GM23338 (cell line): ENCODE measurements around the gene PCDHGA9. TPM values are rescaled to one million over a fixed set of nuclear protein-coding genes. Genes with fewer than 3 reads are reported as not detected.

Experiments used
- ATAC-seq: fragments of 200-7000 bp; cut with Tn5 transposase; 3 replicates; pipeline ENCODE4 v1.9.1; 2020
- DNase-seq: peaks from one replicate; pipeline ENCODE4 v3.0.0-alpha.2; 2015; ENCODE audit warnings: low spot score
- H2AFZ ChIP-seq: fragments of 200-600 bp; sonication (generic); 2 replicates; pipeline ENCODE4 v1.8.0; 2016; ENCODE audit warnings: antibody characterized with exemption, mild to moderate bottlenecking, moderate library complexity
- H3F3A ChIP-seq: fragments of 200-600 bp; sonication (generic); replicated peaks from 2 replicates; pipeline ENCODE4 v1.8.0; 2017; ENCODE audit warnings: antibody characterized with exemption, mixed run types, low read depth
- H3K27ac ChIP-seq: fragments of 200-600 bp; sonication (generic); 2 replicates; pipeline ENCODE4 v1.6.1; 2016; ENCODE audit warnings: low read depth
- H3K27me3 ChIP-seq: fragments of 200-600 bp; sonication (generic); 2 replicates; pipeline ENCODE4 v1.8.0; 2016; ENCODE audit warnings: mild to moderate bottlenecking, mixed run types, moderate library complexity; ENCODE audit not compliant: insufficient read depth
- H3K36me3 ChIP-seq: fragments of 200-600 bp; sonication (generic); 2 replicates; pipeline ENCODE4 v1.8.0; 2016; ENCODE audit warnings: mild to moderate bottlenecking; ENCODE audit not compliant: insufficient read depth
- H3K4me1 ChIP-seq: fragments of 200-600 bp; sonication (generic); 2 replicates; pipeline ENCODE4 v1.8.0; 2016; ENCODE audit warnings: mild to moderate bottlenecking, moderate library complexity; ENCODE audit not compliant: insufficient read depth
- H3K4me2 ChIP-seq: fragments of 200-600 bp; sonication (generic); 2 replicates; pipeline ENCODE4 v1.7.1; 2017; ENCODE audit warnings: mixed run types
- H3K4me3 ChIP-seq: fragments of 200-600 bp; sonication (generic); 2 replicates; pipeline ENCODE4 v1.6.1; 2016; ENCODE audit warnings: mixed run types
- H3K79me2 ChIP-seq: fragments of 200-600 bp; sonication (generic); replicated peaks from 2 replicates; pipeline ENCODE4 v1.8.0; 2017; ENCODE audit warnings: mild to moderate bottlenecking; ENCODE audit not compliant: insufficient read depth
- H3K9me2 ChIP-seq: fragments of 200-600 bp; sonication (generic); 2 replicates; pipeline ENCODE4 v1.8.0; 2017; ENCODE audit not compliant: insufficient read depth
- H4K20me1 ChIP-seq: fragments of 200-600 bp; sonication (generic); replicated peaks from 2 replicates; pipeline ENCODE4 v1.8.0; 2017; ENCODE audit warnings: mild to moderate bottlenecking; ENCODE audit not compliant: insufficient read depth
- H3K27ac Mint-ChIP-seq: 2 replicates; pipeline ENCODE4 v1.8.0; 2020; ENCODE audit warnings: inconsistent platforms, mild to moderate bottlenecking, moderate library complexity, mixed read lengths
- H3K27me3 Mint-ChIP-seq: 3 replicates; pipeline ENCODE4 v1.8.0; 2022; ENCODE audit warnings: low read depth, mild to moderate bottlenecking, moderate library complexity, mixed read lengths, inconsistent platforms; ENCODE audit not compliant: insufficient read depth, poor library complexity
- H3K36me3 Mint-ChIP-seq: 3 replicates; pipeline ENCODE4 v1.8.0; 2021; ENCODE audit warnings: low read depth, mild to moderate bottlenecking, inconsistent platforms, moderate library complexity, mixed read lengths
- H3K4me1 Mint-ChIP-seq: 3 replicates; pipeline ENCODE4 v1.8.0; 2020; ENCODE audit warnings: mild to moderate bottlenecking, inconsistent platforms, mixed read lengths
- H3K4me3 Mint-ChIP-seq: 3 replicates; pipeline ENCODE4 v1.8.0; 2021; ENCODE audit warnings: moderate library complexity, mild to moderate bottlenecking, inconsistent platforms, mixed read lengths
- H3K9me3 Mint-ChIP-seq: 3 replicates; pipeline ENCODE4 v1.8.0; 2020; ENCODE audit warnings: moderate library complexity, mild to moderate bottlenecking, inconsistent platforms, mixed read lengths
- CREB1 ChIP-seq: fragments of 250-450 bp; sonication (Bioruptor Pico); IDR thresholded peaks from 2 replicates; pipeline ENCODE4 v1.5.0; 2020; ENCODE audit warnings: low read depth, mild to moderate bottlenecking, moderate library complexity
- EZH2 ChIP-seq: fragments of 200-600 bp; sonication (generic); IDR thresholded peaks from one replicate; pipeline ENCODE4 v1.8.0; 2017; ENCODE audit warnings: antibody characterized with exemption, mild to moderate bottlenecking, low read depth; ENCODE audit not compliant: unreplicated experiment
- EZH2phosphoT487 ChIP-seq: fragments of 200-600 bp; sonication (generic); IDR thresholded peaks from one replicate; pipeline ENCODE4 v1.8.1; 2018; ENCODE audit warnings: antibody characterized with exemption; ENCODE audit not compliant: unreplicated experiment
- JUNB ChIP-seq: IDR thresholded peaks from one replicate; pipeline ENCODE4 v1.6.1; 2016; ENCODE audit warnings: antibody characterized with exemption; ENCODE audit not compliant: unreplicated experiment
- NANOG ChIP-seq: IDR thresholded peaks from 2 replicates; pipeline ENCODE4 v1.6.1; 2016; ENCODE audit warnings: antibody characterized with exemption, borderline replicate concordance
- POLR2AphosphoS5 ChIP-seq: IDR thresholded peaks from 2 replicates; pipeline ENCODE4 v1.6.1; 2016; ENCODE audit warnings: antibody characterized with exemption, low read depth
- STAT1 ChIP-seq: IDR thresholded peaks from one replicate; pipeline ENCODE4 v1.6.1; 2016; ENCODE audit warnings: antibody characterized with exemption; ENCODE audit not compliant: unreplicated experiment
- ZNF114 ChIP-seq: fragments of 250-450 bp; sonication (Bioruptor Pico); IDR thresholded peaks from 2 replicates; pipeline ENCODE4 v1.5.0; 2020; ENCODE audit warnings: mild to moderate bottlenecking, moderate library complexity
- ZNF331 ChIP-seq: fragments of 250-450 bp; sonication (Bioruptor Pico); IDR thresholded peaks from 2 replicates; pipeline ENCODE4 v1.5.0; 2020; ENCODE audit warnings: low read depth, mild to moderate bottlenecking, moderate library complexity
- polyA plus RNA-seq: library from polyadenylated mRNA; unstranded; fragments of >200 nt; fragmentation: Nextera tagmentation; extraction: Ambion mirVana; gene quantifications from 2 replicates; pipeline ENCODE4 v1.2.1, GENCODE V29; 2016
- total RNA-seq: library from RNA; depleted of rRNA; stranded (reverse); fragments of >200 nt; shearing (Covaris generic); gene quantifications from 2 replicates; pipeline ENCODE4 v1.2.3, GENCODE V29; 2014
- TF ChIP-seq, protein P1 (sequence below): fragments of 250-450 bp; sonication (Bioruptor Pico); IDR thresholded peaks from 2 replicates; pipeline ENCODE4 v1.5.0; 2020; ENCODE audit warnings: mild to moderate bottlenecking, moderate library complexity
- TF ChIP-seq, protein P2 (sequence below), 2 experiments: fragments of 200-600 bp in 1 of 2; sonication (generic) in 1 of 2; conservative IDR thresholded peaks; 2 replicates each; pipeline versions ENCODE4 v1.5.1 to v1.6.1; 2016 to 2017; ENCODE audit warnings: antibody characterized with exemption in 2 of 2, low read depth in 2 of 2, mild to moderate bottlenecking in 2 of 2, moderate library complexity in 1 of 2
- TF ChIP-seq, protein P3 (sequence below): IDR thresholded peaks from 2 replicates; pipeline ENCODE4 v1.6.1; 2016; ENCODE audit warnings: antibody characterized with exemption
- TF ChIP-seq, protein P4 (sequence below): IDR thresholded peaks from one replicate; pipeline ENCODE4 v1.6.1; 2018; ENCODE audit warnings: antibody characterized with exemption; ENCODE audit not compliant: unreplicated experiment

PCDHGA9 gene
- total and polyA plus RNA-seq, 2 experiments from 2014 or later, result 0.50 to 5.5 TPM

DNA sequence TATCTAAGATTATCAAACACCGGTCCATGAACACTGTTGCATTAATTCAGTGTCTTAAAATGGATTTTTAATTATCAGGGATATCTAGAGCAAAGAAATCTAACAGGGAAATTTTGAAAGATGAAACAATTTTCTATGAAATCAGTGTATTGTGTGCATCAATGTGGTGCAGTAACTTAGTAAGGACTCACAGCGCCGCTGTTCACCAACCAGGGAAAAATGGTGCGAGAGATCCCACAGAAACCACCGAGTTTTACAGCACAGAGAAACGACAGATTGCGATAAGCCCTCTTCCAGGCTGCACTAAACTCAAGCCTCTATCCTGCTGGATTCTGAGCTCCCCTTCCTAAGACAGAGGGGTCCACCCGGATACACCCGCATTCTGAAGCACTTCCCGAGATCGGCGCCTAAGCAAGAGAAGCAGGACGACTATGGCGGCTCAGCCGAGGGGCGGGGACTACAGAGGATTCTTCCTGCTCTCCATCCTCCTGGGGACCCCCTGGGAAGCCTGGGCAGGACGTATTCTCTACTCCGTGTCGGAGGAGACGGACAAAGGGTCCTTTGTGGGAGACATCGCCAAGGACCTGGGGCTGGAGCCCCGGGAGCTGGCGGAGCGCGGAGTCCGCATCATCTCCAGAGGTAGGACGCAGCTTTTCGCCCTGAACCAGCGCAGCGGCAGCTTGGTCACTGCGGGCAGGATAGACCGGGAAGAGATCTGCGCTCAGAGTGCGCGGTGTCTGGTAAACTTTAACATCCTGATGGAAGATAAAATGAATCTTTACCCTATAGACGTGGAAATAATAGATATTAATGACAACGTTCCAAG, 19.9 kb upstream of the PCDHGA9 start, which contains the start of gene PCDHGA7:
Gene PCDHGA7 (plus strand): TSS at position 274 of the 826 bp plus-strand sequence. CDS start 158 bp downstream, at position 432.
- peak within 1 kb of the TSS; percentile 85 for H3K4me3 Mint-ChIP-seq

More for the DNA sequence above, 19.9 kb upstream of the PCDHGA9 start, which contains the start of gene PCDHGA7:
- no peak within 1 kb of the TSS for H2AFZ ChIP-seq
- no peak within 1 kb of the TSS for H3K4me3 ChIP-seq
- H3K36me3 ChIP-seq, result no peaks in the 10 kb centered on the region
- no peaks in the 10 kb centered on the region for H3K9me2 ChIP-seq
- no peak within 1 kb of the TSS for H3K27ac ChIP-seq
- H3K79me2 ChIP-seq, result no peaks in the 10 kb centered on the region
- H4K20me1 ChIP-seq, result no peaks in the 10 kb centered on the region
- no peaks in the 10 kb centered on the region for H3K4me1 ChIP-seq
- Mint-ChIP-seq H3K27me3 (peaks cover 10% of the 10 kb centered on the region), H3K9me3 (peaks cover 58% of the 10 kb centered on the region), H3K36me3 (peaks cover 44% of the 10 kb centered on the region), H3K4me1 (no peaks in the 10 kb centered on the region), H3K27ac (peak within 1 kb of the TSS; percentile 90)
- H3K27me3 ChIP-seq, result no peaks in the 10 kb centered on the region
- H3K4me2 ChIP-seq, result no peak within 1 kb of the TSS
- peak; percentile 73 for ATAC-seq
- DNase-seq, result no peak
- TF ChIP-seq ZNF331 (CRISPR knock-in tag) (no peak), JUNB (no peak), ZNF114 (CRISPR knock-in tag) (no peak), EZH2phosphoT487 (no peak), NANOG (no peak), STAT1 (no peak), CREB1 (CRISPR knock-in tag) (no peak), POLR2AphosphoS5 (no peak), EZH2 (no peak)
- TF ChIP-seq, protein P1, sequence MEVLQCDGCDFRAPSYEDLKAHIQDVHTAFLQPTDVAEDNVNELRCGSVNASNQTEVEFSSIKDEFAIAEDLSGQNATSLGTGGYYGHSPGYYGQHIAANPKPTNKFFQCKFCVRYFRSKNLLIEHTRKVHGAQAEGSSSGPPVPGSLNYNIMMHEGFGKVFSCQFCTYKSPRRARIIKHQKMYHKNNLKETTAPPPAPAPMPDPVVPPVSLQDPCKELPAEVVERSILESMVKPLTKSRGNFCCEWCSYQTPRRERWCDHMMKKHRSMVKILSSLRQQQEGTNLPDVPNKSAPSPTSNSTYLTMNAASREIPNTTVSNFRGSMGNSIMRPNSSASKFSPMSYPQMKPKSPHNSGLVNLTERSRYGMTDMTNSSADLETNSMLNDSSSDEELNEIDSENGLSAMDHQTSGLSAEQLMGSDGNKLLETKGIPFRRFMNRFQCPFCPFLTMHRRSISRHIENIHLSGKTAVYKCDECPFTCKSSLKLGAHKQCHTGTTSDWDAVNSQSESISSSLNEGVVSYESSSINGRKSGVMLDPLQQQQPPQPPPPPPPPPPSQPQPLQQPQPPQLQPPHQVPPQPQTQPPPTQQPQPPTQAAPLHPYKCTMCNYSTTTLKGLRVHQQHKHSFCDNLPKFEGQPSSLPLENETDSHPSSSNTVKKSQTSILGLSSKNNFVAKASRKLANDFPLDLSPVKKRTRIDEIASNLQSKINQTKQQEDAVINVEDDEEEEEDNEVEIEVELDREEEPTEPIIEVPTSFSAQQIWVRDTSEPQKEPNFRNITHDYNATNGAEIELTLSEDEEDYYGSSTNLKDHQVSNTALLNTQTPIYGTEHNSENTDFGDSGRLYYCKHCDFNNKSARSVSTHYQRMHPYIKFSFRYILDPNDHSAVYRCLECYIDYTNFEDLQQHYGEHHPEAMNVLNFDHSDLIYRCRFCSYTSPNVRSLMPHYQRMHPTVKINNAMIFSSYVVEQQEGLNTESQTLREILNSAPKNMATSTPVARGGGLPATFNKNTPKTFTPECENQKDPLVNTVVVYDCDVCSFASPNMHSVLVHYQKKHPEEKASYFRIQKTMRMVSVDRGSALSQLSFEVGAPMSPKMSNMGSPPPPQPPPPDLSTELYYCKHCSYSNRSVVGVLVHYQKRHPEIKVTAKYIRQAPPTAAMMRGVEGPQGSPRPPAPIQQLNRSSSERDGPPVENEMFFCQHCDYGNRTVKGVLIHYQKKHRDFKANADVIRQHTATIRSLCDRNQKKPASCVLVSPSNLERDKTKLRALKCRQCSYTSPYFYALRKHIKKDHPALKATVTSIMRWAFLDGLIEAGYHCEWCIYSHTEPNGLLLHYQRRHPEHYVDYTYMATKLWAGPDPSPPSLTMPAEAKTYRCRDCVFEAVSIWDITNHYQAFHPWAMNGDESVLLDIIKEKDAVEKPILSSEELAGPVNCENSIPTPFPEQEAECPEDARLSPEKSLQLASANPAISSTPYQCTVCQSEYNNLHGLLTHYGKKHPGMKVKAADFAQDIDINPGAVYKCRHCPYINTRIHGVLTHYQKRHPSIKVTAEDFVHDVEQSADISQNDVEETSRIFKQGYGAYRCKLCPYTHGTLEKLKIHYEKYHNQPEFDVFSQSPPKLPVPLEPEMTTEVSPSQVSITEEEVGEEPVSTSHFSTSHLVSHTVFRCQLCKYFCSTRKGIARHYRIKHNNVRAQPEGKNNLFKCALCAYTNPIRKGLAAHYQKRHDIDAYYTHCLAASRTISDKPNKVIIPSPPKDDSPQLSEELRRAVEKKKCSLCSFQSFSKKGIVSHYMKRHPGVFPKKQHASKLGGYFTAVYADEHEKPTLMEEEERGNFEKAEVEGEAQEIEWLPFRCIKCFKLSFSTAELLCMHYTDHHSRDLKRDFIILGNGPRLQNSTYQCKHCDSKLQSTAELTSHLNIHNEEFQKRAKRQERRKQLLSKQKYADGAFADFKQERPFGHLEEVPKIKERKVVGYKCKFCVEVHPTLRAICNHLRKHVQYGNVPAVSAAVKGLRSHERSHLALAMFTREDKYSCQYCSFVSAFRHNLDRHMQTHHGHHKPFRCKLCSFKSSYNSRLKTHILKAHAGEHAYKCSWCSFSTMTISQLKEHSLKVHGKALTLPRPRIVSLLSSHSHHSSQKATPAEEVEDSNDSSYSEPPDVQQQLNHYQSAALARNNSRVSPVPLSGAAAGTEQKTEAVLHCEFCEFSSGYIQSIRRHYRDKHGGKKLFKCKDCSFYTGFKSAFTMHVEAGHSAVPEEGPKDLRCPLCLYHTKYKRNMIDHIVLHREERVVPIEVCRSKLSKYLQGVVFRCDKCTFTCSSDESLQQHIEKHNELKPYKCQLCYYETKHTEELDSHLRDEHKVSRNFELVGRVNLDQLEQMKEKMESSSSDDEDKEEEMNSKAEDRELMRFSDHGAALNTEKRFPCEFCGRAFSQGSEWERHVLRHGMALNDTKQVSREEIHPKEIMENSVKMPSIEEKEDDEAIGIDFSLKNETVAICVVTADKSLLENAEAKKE (CRISPR knock-in tag), result no peak
- TF ChIP-seq, protein P2, sequence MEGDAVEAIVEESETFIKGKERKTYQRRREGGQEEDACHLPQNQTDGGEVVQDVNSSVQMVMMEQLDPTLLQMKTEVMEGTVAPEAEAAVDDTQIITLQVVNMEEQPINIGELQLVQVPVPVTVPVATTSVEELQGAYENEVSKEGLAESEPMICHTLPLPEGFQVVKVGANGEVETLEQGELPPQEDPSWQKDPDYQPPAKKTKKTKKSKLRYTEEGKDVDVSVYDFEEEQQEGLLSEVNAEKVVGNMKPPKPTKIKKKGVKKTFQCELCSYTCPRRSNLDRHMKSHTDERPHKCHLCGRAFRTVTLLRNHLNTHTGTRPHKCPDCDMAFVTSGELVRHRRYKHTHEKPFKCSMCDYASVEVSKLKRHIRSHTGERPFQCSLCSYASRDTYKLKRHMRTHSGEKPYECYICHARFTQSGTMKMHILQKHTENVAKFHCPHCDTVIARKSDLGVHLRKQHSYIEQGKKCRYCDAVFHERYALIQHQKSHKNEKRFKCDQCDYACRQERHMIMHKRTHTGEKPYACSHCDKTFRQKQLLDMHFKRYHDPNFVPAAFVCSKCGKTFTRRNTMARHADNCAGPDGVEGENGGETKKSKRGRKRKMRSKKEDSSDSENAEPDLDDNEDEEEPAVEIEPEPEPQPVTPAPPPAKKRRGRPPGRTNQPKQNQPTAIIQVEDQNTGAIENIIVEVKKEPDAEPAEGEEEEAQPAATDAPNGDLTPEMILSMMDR (conservative IDR thresholded peaks at IDR 0.05; ENCODE audit: low read depth in 2 of 2), result no peak
- TF ChIP-seq, protein P3, sequence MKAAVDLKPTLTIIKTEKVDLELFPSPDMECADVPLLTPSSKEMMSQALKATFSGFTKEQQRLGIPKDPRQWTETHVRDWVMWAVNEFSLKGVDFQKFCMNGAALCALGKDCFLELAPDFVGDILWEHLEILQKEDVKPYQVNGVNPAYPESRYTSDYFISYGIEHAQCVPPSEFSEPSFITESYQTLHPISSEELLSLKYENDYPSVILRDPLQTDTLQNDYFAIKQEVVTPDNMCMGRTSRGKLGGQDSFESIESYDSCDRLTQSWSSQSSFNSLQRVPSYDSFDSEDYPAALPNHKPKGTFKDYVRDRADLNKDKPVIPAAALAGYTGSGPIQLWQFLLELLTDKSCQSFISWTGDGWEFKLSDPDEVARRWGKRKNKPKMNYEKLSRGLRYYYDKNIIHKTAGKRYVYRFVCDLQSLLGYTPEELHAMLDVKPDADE, result no peak
- TF ChIP-seq, protein P4, sequence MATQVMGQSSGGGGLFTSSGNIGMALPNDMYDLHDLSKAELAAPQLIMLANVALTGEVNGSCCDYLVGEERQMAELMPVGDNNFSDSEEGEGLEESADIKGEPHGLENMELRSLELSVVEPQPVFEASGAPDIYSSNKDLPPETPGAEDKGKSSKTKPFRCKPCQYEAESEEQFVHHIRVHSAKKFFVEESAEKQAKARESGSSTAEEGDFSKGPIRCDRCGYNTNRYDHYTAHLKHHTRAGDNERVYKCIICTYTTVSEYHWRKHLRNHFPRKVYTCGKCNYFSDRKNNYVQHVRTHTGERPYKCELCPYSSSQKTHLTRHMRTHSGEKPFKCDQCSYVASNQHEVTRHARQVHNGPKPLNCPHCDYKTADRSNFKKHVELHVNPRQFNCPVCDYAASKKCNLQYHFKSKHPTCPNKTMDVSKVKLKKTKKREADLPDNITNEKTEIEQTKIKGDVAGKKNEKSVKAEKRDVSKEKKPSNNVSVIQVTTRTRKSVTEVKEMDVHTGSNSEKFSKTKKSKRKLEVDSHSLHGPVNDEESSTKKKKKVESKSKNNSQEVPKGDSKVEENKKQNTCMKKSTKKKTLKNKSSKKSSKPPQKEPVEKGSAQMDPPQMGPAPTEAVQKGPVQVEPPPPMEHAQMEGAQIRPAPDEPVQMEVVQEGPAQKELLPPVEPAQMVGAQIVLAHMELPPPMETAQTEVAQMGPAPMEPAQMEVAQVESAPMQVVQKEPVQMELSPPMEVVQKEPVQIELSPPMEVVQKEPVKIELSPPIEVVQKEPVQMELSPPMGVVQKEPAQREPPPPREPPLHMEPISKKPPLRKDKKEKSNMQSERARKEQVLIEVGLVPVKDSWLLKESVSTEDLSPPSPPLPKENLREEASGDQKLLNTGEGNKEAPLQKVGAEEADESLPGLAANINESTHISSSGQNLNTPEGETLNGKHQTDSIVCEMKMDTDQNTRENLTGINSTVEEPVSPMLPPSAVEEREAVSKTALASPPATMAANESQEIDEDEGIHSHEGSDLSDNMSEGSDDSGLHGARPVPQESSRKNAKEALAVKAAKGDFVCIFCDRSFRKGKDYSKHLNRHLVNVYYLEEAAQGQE, result no peak
- no peaks in the 10 kb centered on the region for H3F3A ChIP-seq
